SK-N-MC (cell line): ENCODE measurements around the gene GIGYF2.

Source experiments
- DNase-seq: peaks from one replicate; pipeline ENCODE4 v3.0.0-alpha.2; 2011; ENCODE audit warnings: low read depth, low spot score
- H3K27ac ChIP-seq: fragments of 200-600 bp; sonication (generic); 2 replicates; pipeline ENCODE4 v1.5.1; 2016; ENCODE audit warnings: mixed run types
- H3K36me3 ChIP-seq: fragments of 200-600 bp; sonication (generic); 2 replicates; pipeline ENCODE4 v1.6.1; 2017; ENCODE audit warnings: antibody characterized with exemption, low read length, mixed read lengths; ENCODE audit not compliant: insufficient read depth
- H3K4me3 ChIP-seq: fragments of 200-600 bp; sonication (generic); 2 replicates; pipeline ENCODE4 v1.5.1; 2016
- H3K9ac ChIP-seq: fragments of 200-600 bp; sonication (generic); 2 replicates; pipeline ENCODE4 v1.8.0; 2017; ENCODE audit warnings: mixed run types, mixed read lengths; ENCODE audit not compliant: insufficient read length
- H3K9me3 ChIP-seq: fragments of 200-600 bp; sonication (generic); 2 replicates; pipeline ENCODE4 v1.6.1; 2017; ENCODE audit warnings: low read depth, mild to moderate bottlenecking, antibody characterized with exemption, low read length, moderate library complexity, mixed read lengths
- EZH2 ChIP-seq: fragments of 200-600 bp; sonication (generic); IDR thresholded peaks from one replicate; pipeline ENCODE4 v1.6.1; 2017; ENCODE audit warnings: antibody characterized with exemption
- FOXP2 ChIP-seq: optimal IDR thresholded peaks from 2 replicates; pipeline ENCODE3; 2011; ENCODE audit warnings: mild to moderate bottlenecking, moderate library complexity; ENCODE audit not compliant: insufficient read depth; ENCODE audit errors: extremely low read length, control extremely low read depth
- POLR2AphosphoS5 ChIP-seq: IDR thresholded peaks from 2 replicates; pipeline ENCODE4 v1.6.1; 2012; ENCODE audit warnings: mild to moderate bottlenecking, low read depth, low read length, borderline replicate concordance

GIGYF2 gene

DNA sequence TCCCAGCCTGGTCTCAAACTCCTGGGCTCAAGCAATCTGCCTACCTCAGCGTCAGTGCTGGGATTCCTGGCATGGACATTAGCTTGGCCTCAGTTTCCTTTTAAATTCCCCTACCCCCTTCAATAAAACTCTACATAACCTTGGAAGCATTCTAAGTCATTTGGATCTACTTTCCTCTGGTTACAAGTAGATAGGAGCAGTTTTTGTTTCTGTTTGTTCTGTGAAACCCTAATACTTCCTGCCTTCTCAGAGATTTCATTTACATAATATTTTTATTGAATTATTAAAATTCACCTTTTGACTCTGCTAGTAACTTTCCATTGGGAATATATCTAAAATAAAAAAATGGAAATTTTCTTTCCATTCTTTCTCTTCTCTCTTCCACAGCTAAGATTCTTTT lies 25.9 kb downstream of the GIGYF2 start:
- H3K36me3 ChIP-seq = peaks cover 57% of the 10 kb centered on the region
- H3K9me3 ChIP-seq = no peaks in the 10 kb centered on the region
- H3K4me3 ChIP-seq = no peak overlapping the region
- no peak for TF ChIP-seq EZH2
- no peak for TF ChIP-seq POLR2AphosphoS5
- no peak for TF ChIP-seq FOXP2
- H3K27ac ChIP-seq = no peak overlapping the region; the same call in 1 of the 2 replicates
- H3K9ac ChIP-seq = no peak overlapping the region
- no peak for DNase-seq

DNA sequence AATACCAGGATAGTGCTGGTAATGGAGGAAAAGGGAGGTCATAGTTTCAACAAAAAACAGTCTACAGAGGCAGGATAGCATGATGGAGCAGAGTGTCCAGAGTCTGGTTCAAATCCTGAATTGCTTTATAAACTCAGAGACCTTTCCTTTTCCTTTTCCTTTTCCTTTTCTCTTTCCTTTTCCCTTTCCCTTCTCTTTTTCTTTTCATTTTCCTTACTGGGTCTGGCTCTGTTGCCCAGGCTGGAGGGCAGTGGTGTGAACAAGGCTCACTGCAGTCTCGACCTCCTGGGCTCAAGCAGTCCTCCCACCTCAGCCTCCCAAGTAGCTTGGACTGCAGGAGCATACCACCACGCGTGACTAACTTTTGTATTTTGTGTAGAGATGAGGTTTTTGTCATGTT lies 31.7 kb downstream of the GIGYF2 start:
- Histone ChIP-seq H3K9me3 (no peaks in the 10 kb centered on the region), H3K36me3 (peaks cover 41% of the 10 kb centered on the region), H3K4me3 (no peak overlapping the region), H3K27ac (no peak overlapping the region), H3K9ac (no peak overlapping the region)
- TF ChIP-seq FOXP2 (no peak), EZH2 (no peak), POLR2AphosphoS5 (no peak)
- no peak for DNase-seq

DNA sequence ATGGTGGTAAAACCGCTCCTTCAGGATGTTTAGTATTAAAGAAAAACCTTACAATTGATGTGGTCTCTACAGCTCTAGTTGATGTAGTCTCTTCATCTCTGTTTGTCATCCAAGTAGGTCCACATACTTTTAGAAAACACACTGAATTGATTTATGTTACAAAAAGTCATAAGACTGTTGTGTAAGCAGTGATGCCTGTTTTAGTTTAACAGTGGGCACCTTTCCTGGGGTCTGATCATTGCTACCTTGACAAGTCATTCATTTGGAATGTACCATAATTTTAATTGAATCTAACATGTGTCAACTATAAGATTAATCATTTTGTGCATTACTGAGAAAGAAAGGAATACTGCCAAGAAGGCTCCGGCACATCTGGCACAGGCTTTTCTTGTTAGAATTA lies 34.3 kb downstream of the GIGYF2 start:
- Histone ChIP-seq H3K9ac (no peak overlapping the region), H3K4me3 (no peak overlapping the region), H3K9me3 (no peaks in the 10 kb centered on the region), H3K27ac (no peak overlapping the region), H3K36me3 (peaks cover 37% of the 10 kb centered on the region)
- no peak for DNase-seq
- no peak for TF ChIP-seq EZH2
- no peak for TF ChIP-seq FOXP2
- no peak for TF ChIP-seq POLR2AphosphoS5

DNA sequence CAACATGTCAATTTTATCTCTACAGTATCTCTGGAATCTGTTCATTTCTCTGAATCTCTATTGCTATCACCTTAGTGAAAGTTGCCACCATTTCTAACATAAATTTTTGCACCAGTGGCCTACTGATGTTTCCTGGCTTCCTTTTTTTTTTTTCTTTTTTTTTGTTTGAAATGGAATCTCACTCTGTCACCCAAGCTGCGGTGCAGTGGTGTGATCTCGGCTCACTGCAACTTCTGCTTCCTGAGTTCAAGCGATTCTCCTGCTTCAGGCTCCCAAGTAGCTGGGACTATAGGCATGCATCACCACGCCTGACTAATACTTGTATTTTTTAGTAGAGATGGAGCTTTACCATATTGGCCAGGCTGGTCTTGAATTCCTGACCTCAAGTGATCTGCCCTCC lies 44.2 kb downstream of the GIGYF2 start:
- Histone ChIP-seq H3K9ac (no peak overlapping the region), H3K36me3 (peaks cover 23% of the 10 kb centered on the region), H3K4me3 (no peak overlapping the region), H3K27ac (no peak overlapping the region), H3K9me3 (no peaks in the 10 kb centered on the region)
- TF ChIP-seq FOXP2 (no peak), POLR2AphosphoS5 (no peak), EZH2 (no peak)
- no peak for DNase-seq

DNA sequence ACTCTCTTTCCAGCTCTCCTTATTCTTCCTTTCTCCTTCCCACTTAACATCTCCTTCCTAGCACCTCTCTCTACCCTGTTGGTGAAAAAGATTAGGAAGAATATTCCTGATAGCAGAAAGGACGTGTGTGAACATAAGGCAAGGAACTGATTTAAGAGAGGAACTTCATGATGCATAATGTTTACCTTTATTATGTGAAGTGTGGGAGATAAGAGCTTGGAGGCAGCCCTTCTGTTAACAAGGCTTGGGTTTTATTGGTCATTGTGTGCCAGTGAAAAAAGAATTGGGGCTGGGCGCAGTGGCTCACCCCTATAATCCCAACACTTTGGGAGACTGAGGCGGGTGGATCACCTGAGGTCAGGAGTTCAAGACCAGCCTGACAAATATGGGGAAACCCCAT lies 44.8 kb downstream of the GIGYF2 start:
- Histone ChIP-seq H3K9ac (no peak overlapping the region), H3K9me3 (no peaks in the 10 kb centered on the region), H3K27ac (no peak overlapping the region), H3K36me3 (peaks cover 18% of the 10 kb centered on the region), H3K4me3 (no peak overlapping the region)
- TF ChIP-seq POLR2AphosphoS5 (no peak), FOXP2 (no peak), EZH2 (no peak)
- DNase-seq = no peak

DNA sequence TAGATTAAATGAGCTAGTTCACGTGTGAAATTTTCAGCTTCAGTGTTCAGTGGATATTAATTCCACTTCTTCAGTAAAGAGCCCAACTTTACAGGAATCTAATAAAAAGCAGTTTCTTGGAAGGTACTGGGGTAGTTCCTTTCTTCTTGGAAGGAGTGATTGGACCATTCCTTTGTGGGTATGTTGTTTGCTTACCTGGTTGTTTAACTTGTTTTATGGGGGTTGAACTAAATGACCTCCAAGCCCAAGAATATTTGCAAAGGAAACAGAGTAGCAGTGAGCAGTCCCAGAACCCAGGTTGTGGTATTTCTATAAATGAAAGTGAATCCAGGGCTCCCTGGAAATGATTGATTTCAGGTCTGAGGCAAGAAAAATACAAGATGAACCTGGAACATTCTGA lies 47.8 kb downstream of the GIGYF2 start:
- Histone ChIP-seq H3K9me3 (no peaks in the 10 kb centered on the region), H3K4me3 (no peak overlapping the region), H3K27ac (no peak overlapping the region), H3K9ac (no peak overlapping the region), H3K36me3 (peaks cover 27% of the 10 kb centered on the region)
- TF ChIP-seq FOXP2 = no peak
- TF ChIP-seq EZH2 = no peak
- TF ChIP-seq POLR2AphosphoS5 = no peak
- no peak for DNase-seq

DNA sequence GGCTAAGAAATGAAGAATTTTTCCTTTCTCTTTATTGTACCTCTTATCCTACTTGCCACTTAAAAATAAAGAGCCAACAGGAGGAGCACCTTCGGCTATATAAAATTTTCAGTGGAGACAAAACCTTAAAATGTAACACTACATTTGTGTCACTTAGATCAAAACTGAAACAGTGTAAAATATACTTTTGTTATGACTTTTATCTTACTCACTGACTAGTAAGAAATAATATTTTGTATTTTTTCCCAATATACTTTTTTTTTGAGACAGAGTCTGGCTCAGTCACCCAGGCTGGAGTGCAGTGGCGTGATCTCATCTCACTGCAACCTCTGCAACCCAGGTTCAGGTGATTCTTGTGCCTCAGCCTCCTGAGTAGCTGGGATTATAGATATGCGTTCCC lies 50.9 kb downstream of the GIGYF2 start:
- H3K27ac ChIP-seq = no peak overlapping the region
- DNase-seq = no peak
- H3K9ac ChIP-seq = no peak overlapping the region
- H3K9me3 ChIP-seq = no peaks in the 10 kb centered on the region
- no peak for TF ChIP-seq EZH2
- no peak for TF ChIP-seq FOXP2
- no peak for TF ChIP-seq POLR2AphosphoS5
- H3K36me3 ChIP-seq = peaks cover 48% of the 10 kb centered on the region
- no peak overlapping the region for H3K4me3 ChIP-seq

DNA sequence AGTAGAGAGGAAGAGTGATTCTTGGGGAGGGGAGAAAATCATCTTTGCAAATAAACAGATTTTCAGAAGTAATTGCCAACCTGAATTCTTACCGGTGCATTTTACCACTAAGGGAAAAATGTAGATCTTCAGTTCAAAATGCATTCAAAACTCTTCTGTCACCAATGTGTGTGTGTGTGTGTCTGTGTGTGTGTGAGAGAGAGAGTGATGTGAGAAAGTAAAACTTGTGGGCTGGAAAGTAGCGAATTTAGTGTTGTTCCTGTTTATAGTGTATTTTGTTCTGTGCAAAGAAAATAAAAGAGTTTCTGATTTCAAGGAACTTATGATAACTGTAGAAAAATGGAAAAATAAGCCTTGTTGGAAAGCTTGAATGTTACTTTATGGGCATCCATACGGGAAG lies 52.2 kb downstream of the GIGYF2 start:
- H3K36me3 ChIP-seq = peaks cover 54% of the 10 kb centered on the region
- DNase-seq = no peak
- TF ChIP-seq FOXP2 = no peak
- TF ChIP-seq EZH2 = no peak
- TF ChIP-seq POLR2AphosphoS5 = no peak
- no peak overlapping the region for H3K9ac ChIP-seq
- H3K27ac ChIP-seq = no peak overlapping the region
- no peak overlapping the region for H3K4me3 ChIP-seq
- H3K9me3 ChIP-seq = no peaks in the 10 kb centered on the region

DNA sequence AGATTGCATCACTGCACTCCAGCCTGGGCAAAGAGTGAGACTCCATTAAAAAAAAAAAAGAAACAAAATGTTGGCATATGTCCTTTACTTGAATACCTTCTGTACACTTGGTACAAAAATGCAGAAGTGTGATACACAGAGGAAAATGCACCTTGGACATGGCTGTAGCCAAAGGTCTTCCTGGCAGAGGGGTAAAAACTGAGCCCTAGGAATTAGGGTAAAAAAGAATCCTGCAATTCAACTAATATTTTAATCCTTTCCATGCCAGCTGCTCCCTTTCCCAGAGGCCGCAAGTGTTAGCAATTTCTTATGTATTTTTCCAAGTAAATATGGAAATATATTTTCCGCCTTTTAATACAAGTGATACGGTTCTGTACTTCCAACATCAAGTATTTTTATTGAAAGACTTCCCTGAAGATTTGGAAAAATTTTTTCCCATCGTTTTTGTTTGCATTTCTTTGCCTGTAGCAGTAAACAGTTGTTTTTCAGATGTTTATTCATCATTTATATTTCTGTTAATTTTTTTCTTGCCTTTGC lies 53.1 kb downstream of the GIGYF2 start:
- H3K27ac ChIP-seq = no peak overlapping the region
- H3K4me3 ChIP-seq = no peak overlapping the region
- H3K9ac ChIP-seq = no peak overlapping the region
- no peak for DNase-seq
- H3K9me3 ChIP-seq = no peaks in the 10 kb centered on the region
- H3K36me3 ChIP-seq = peaks cover 54% of the 10 kb centered on the region
- TF ChIP-seq FOXP2 (no peak), POLR2AphosphoS5 (no peak), EZH2 (no peak)

DNA sequence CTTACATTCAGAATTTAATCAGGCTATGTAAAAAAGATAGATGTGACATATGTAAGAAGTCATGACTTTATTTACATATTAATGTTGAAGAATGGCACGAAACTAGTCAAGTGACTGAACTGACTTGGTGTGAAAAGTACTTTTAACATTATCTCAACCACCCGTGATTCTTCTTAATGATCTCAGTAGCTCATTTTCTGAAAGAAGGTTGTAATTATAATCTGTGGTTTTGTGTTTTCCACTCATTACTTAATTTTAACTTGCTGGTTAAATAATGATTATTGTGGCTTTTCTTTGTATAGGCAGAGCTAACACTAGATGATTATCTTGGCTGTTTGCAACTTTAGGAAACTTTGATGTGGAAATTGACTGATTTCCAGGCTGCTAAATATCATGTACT lies 60.8 kb downstream of the GIGYF2 start:
- no peak for TF ChIP-seq EZH2
- TF ChIP-seq POLR2AphosphoS5 = no peak
- no peak for TF ChIP-seq FOXP2
- H3K27ac ChIP-seq = no peak overlapping the region
- no peak for DNase-seq
- H3K9ac ChIP-seq = no peak overlapping the region
- no peak overlapping the region for H3K4me3 ChIP-seq
- H3K9me3 ChIP-seq = no peaks in the 10 kb centered on the region
- peaks cover 55% of the 10 kb centered on the region for H3K36me3 ChIP-seq
